ENCODE results near the gene NEK3. TPM values are rescaled to one million over a fixed set of nuclear protein-coding genes. Genes with fewer than 3 reads are reported as not detected.

NEK3 gene
- total and polyA plus RNA-seq, 4 experiments from 2014 or later, result 3.4 to 8.2 (median 6.9) TPM

GRCh38 chr13:52118595-52118994 lies 40.8 kb downstream of the NEK3 start:
- H3K27ac ChIP-seq (ENCODE audit: low read depth, low read length), result no peak overlapping the region
- H3K4me1 ChIP-seq (ENCODE audit: insufficient read depth, low read length), result no peaks in the 10 kb centered on the region
- Mint-ChIP-seq H3K4me3 (no peak overlapping the region), H3K36me3 (no peaks in the 10 kb centered on the region), H3K4me1 (no peaks in the 10 kb centered on the region), H3K27me3 (peaks cover 5 to 9% of the 10 kb centered on the region in 2 donors), H3K27ac (no peak overlapping the region), H3K9me3 (no peaks in the 10 kb centered on the region)
- no peak for DNase-seq
- no peaks in the 10 kb centered on the region for H3K27me3 ChIP-seq (ENCODE audit: insufficient read depth, low read length)
- intact Hi-C loops (cut with micrococcal nuclease), result no loop called here
- no peaks in the 10 kb centered on the region for H3K36me3 ChIP-seq (ENCODE audit: insufficient read depth, low read length)
- H3K9me3 ChIP-seq (ENCODE audit: control insufficient read depth in 1 of 2, low read length in 2 of 2), result no peaks in the 10 kb centered on the region
- ChIA-PET CTCF (ENCODE audit: partially characterized antibody) (interaction anchor here (1.1 to 2.3 kb wide), 2 partner anchors 9 to 24 kb away, joined by 3 to 7 read pairs; no protein-coding TSS in a partner anchor), POLR2A (ENCODE audit: partially characterized antibody) (no interaction called here)
- no peak overlapping the region for H3K4me3 ChIP-seq (ENCODE audit: low read length in 2 of 2)

- H3K27me3 ChIP-seq (ENCODE audit: insufficient read depth, low read length), result no peaks in the 10 kb centered on the region
Observed at GRCh38 chr13:52118095-52118494, 41.3 kb downstream of the NEK3 start.

DNA sequence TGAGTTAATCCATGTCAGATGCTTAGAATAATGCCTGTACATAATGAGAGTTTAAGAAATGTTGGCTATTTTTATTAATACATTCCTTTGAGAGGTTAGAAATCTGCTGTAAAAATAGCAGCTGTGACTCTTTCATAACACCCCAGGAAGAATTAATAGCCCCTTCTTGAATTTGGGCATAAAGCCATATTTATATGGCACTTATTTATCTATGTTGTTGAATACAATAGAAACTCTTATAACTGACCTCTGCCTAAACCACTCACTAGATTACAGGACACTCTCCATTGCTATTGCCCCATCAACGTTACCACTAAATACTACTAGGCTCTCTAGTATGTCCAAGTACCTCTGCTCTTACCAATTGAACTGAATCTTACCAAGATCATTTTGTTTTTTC lies 46.8 kb downstream of the NEK3 start:
- Mint-ChIP-seq H3K9me3 (no peaks in the 10 kb centered on the region), H3K27ac (no peak overlapping the region), H3K4me3 (no peak overlapping the region), H3K4me1 (no peaks in the 10 kb centered on the region), H3K36me3 (no peaks in the 10 kb centered on the region), H3K27me3 (peaks cover 10 to 12% of the 10 kb centered on the region in 2 donors)
- no peaks in the 10 kb centered on the region for H3K4me1 ChIP-seq (ENCODE audit: insufficient read depth, low read length)
- no peak overlapping the region for H3K4me3 ChIP-seq (ENCODE audit: low read length in 2 of 2)
- CTCF ChIA-PET (ENCODE audit: partially characterized antibody), result no interaction called here
- H3K36me3 ChIP-seq (ENCODE audit: insufficient read depth, low read length), result no peaks in the 10 kb centered on the region
- no peaks in the 10 kb centered on the region for H3K9me3 ChIP-seq (ENCODE audit: control insufficient read depth in 1 of 2, low read length in 2 of 2)
- DNase-seq, result no peak
- no peak overlapping the region for H3K27ac ChIP-seq (ENCODE audit: low read depth, low read length)
- intact Hi-C loops (cut with micrococcal nuclease), result no loop called here
- no peaks in the 10 kb centered on the region for H3K27me3 ChIP-seq (ENCODE audit: insufficient read depth, low read length)
- POLR2A ChIA-PET (ENCODE audit: partially characterized antibody), result no interaction called here

More at GRCh38 chr13:52118095-52118494, 41.3 kb downstream of the NEK3 start:
- Histone ChIP-seq H3K4me1 (ENCODE audit: insufficient read depth, low read length) (no peaks in the 10 kb centered on the region), H3K9me3 (ENCODE audit: control insufficient read depth in 1 of 2, low read length in 2 of 2) (no peaks in the 10 kb centered on the region), H3K36me3 (ENCODE audit: insufficient read depth, low read length) (no peaks in the 10 kb centered on the region), H3K27ac (ENCODE audit: low read depth, low read length) (no peak overlapping the region), H3K4me3 (ENCODE audit: low read length in 2 of 2) (no peak overlapping the region)
- no peak for DNase-seq
- no peak overlapping the region for H3K4me3 Mint-ChIP-seq
- no peak overlapping the region for H3K27ac Mint-ChIP-seq
- H3K4me1 Mint-ChIP-seq, result no peaks in the 10 kb centered on the region
- CTCF ChIA-PET (ENCODE audit: partially characterized antibody), result interaction anchor here (1.1 to 2.3 kb wide), 2 partner anchors 9 to 25 kb away, joined by 3 to 7 read pairs; no protein-coding TSS in a partner anchor
- H3K36me3 Mint-ChIP-seq, result no peaks in the 10 kb centered on the region
- no peaks in the 10 kb centered on the region for H3K9me3 Mint-ChIP-seq
- intact Hi-C loops (cut with micrococcal nuclease), result no loop called here
- H3K27me3 Mint-ChIP-seq, result peaks cover 5 to 10% of the 10 kb centered on the region in 2 donors
- POLR2A ChIA-PET (ENCODE audit: partially characterized antibody), result no interaction called here

GRCh38 chr13:52109116-52109670 lies 50.2 kb downstream of the NEK3 start:
- H3K4me3 ChIP-seq (ENCODE audit: low read length in 2 of 2), result no peak overlapping the region
- H3K4me1 Mint-ChIP-seq, result no peaks in the 10 kb centered on the region
- H3K27ac Mint-ChIP-seq, result no peak overlapping the region
- H3K9me3 Mint-ChIP-seq, result no peaks in the 10 kb centered on the region
- H3K27ac ChIP-seq (ENCODE audit: low read depth, low read length), result no peak overlapping the region
- CTCF ChIA-PET (ENCODE audit: partially characterized antibody), result interaction anchor here (1.3 kb wide), 1 partner anchor 9 kb away, joined by 4 read pairs; no protein-coding TSS in a partner anchor
- POLR2A ChIA-PET (ENCODE audit: partially characterized antibody), result no interaction called here
- intact Hi-C loops (cut with micrococcal nuclease), result no loop called here
- H3K4me3 Mint-ChIP-seq, result no peak overlapping the region
- no peaks in the 10 kb centered on the region for H3K4me1 ChIP-seq (ENCODE audit: insufficient read depth, low read length)
- H3K9me3 ChIP-seq (ENCODE audit: control insufficient read depth in 1 of 2, low read length in 2 of 2), result no peaks in the 10 kb centered on the region
- DNase-seq, result no peak
- H3K36me3 ChIP-seq (ENCODE audit: insufficient read depth, low read length), result no peaks in the 10 kb centered on the region
- H3K27me3 Mint-ChIP-seq, result peaks cover 7% of the 10 kb centered on the region in 2 donors
- H3K27me3 ChIP-seq (ENCODE audit: insufficient read depth, low read length), result no peaks in the 10 kb centered on the region
- H3K36me3 Mint-ChIP-seq, result no peaks in the 10 kb centered on the region

- H3K9me3 ChIP-seq (ENCODE audit: control insufficient read depth in 1 of 2, low read length in 2 of 2), result no peaks in the 10 kb centered on the region
- H3K27me3 ChIP-seq (ENCODE audit: insufficient read depth, low read length), result no peaks in the 10 kb centered on the region
- no peaks in the 10 kb centered on the region for H3K9me3 Mint-ChIP-seq
- ChIA-PET POLR2A (ENCODE audit: partially characterized antibody) (no interaction called here), CTCF (ENCODE audit: partially characterized antibody) (no interaction called here)
- H3K4me1 ChIP-seq (ENCODE audit: insufficient read depth, low read length), result no peaks in the 10 kb centered on the region
- H3K27me3 Mint-ChIP-seq, result peaks cover 0 to 6% of the 10 kb centered on the region in 2 donors
- H3K4me3 ChIP-seq (ENCODE audit: low read length in 2 of 2), result no peak overlapping the region
- intact Hi-C loops (cut with micrococcal nuclease), result no loop called here
- no peaks in the 10 kb centered on the region for H3K4me1 Mint-ChIP-seq
- no peaks in the 10 kb centered on the region for H3K36me3 Mint-ChIP-seq
- H3K36me3 ChIP-seq (ENCODE audit: insufficient read depth, low read length), result no peaks in the 10 kb centered on the region
- no peak for DNase-seq
- H3K27ac ChIP-seq (ENCODE audit: low read depth, low read length), result no peak overlapping the region
- H3K4me3 Mint-ChIP-seq, result no peak overlapping the region
- no peak overlapping the region for H3K27ac Mint-ChIP-seq
Observed at GRCh38 chr13:52105841-52106240, 53.6 kb downstream of the NEK3 start.

DNA sequence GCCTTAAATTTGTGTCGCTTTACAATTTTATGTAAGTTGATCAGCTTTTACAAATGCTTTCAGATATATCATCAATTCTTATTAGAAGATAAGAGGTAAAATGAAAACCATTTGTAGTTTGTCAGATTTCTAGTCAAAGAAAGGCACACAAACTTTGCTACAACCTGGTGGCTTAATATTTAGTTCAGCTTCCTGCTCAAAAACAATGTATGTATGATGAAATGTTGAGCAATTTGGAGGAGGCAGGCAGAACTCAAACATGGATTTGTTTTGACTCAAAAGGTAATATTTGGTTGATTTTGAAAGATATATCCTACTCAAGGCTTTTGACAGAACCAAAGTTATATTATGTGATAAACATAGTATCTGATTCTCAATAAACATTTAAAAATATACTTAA lies 54.8 kb downstream of the NEK3 start:
- Mint-ChIP-seq H3K9me3 (no peaks in the 10 kb centered on the region), H3K27me3 (peaks cover 0 to 3% of the 10 kb centered on the region in 2 donors), H3K36me3 (no peaks in the 10 kb centered on the region), H3K4me3 (no peak overlapping the region), H3K4me1 (no peaks in the 10 kb centered on the region), H3K27ac (no peak overlapping the region)
- Histone ChIP-seq H3K9me3 (ENCODE audit: control insufficient read depth in 1 of 2, low read length in 2 of 2) (no peaks in the 10 kb centered on the region), H3K27me3 (ENCODE audit: insufficient read depth, low read length) (no peaks in the 10 kb centered on the region), H3K36me3 (ENCODE audit: insufficient read depth, low read length) (no peaks in the 10 kb centered on the region), H3K4me1 (ENCODE audit: insufficient read depth, low read length) (no peaks in the 10 kb centered on the region), H3K27ac (ENCODE audit: low read depth, low read length) (no peak overlapping the region), H3K4me3 (ENCODE audit: low read length in 2 of 2) (no peak overlapping the region)
- no peak for DNase-seq
- POLR2A ChIA-PET (ENCODE audit: partially characterized antibody), result no interaction called here
- CTCF ChIA-PET (ENCODE audit: partially characterized antibody), result interaction anchor here (1.0 to 1.1 kb wide), 2 partner anchors 33 to 92 kb away, joined by 3 read pairs; no protein-coding TSS in a partner anchor
- intact Hi-C loops (cut with micrococcal nuclease), result no loop called here

DNA sequence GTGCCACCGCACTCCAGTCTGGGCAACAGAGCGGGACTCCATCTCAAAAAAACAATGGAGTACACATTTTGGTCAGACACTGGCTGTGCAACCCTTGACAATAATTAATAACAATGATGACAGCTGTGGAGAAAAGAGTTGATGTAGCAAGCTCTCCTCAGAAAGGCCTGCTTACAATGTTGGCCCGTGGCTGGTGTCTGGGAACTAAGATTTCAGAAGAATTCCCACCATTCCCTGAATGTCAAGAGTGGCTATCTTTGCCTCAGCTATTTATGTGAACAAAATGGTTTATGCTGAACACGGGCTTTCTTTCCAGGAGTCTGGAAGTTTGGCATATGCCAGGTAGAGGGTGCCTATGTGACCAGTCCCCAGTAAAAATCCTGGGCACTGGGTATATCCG lies 56.0 kb downstream of the NEK3 start:
- peaks cover 0 to 3% of the 10 kb centered on the region in 2 donors for H3K27me3 Mint-ChIP-seq
- Histone ChIP-seq H3K27ac (ENCODE audit: low read depth, low read length) (no peak overlapping the region), H3K36me3 (ENCODE audit: insufficient read depth, low read length) (no peaks in the 10 kb centered on the region), H3K9me3 (ENCODE audit: control insufficient read depth in 1 of 2, low read length in 2 of 2) (no peaks in the 10 kb centered on the region), H3K27me3 (ENCODE audit: insufficient read depth, low read length) (no peaks in the 10 kb centered on the region), H3K4me3 (ENCODE audit: low read length in 2 of 2) (no peak overlapping the region), H3K4me1 (ENCODE audit: insufficient read depth, low read length) (no peaks in the 10 kb centered on the region)
- CTCF ChIA-PET (ENCODE audit: partially characterized antibody), result interaction anchor here (1.2 to 1.3 kb wide), 2 partner anchors 20 to 22 kb away, joined by 3 read pairs; no protein-coding TSS in a partner anchor
- no peaks in the 10 kb centered on the region for H3K9me3 Mint-ChIP-seq
- no peak overlapping the region for H3K27ac Mint-ChIP-seq
- intact Hi-C loops (cut with micrococcal nuclease), result no loop called here
- no peak overlapping the region for H3K4me3 Mint-ChIP-seq
- no peaks in the 10 kb centered on the region for H3K4me1 Mint-ChIP-seq
- H3K36me3 Mint-ChIP-seq, result no peaks in the 10 kb centered on the region
- POLR2A ChIA-PET (ENCODE audit: partially characterized antibody), result no interaction called here
- DNase-seq, result no peak

All from CD4-positive, alpha-beta memory T cell (primary cell).